GM10847 (cell line): ENCODE measurements around the gene LAMA5.

ENCODE experiments used
- POLR2A ChIP-seq: IDR thresholded peaks from 2 replicates; pipeline ENCODE4 v1.6.1; 2011; ENCODE audit not compliant: insufficient read length; ENCODE audit errors: extremely low read depth

The LAMA5 gene

DNA sequence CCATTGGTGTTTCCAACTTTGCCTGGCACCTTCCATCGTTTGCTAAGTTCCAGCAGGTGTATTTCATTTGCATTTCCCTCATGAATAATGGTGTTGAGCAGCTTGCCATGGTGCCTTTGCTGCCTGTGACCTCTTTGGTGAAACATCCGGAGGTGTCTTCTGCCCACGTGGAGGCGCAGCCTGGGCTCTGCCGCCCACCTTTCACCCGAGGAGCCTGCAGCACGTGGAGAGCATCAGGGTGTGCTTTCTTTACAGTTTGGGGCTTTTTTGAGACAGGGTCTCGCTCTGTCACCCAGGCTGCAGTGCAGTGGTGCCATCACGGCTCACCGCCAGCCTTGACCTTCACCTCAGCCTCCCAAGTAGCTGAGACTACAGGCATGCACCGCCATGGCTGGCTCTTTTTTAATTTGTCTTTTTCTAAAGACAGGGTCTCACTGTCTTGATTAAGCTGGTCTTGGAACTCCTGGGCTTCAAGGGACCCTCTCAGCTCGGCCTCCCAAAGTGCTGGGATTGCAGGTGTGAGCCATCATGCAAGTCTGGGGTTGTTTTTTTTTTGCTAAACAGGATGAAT lies 67.4 kb downstream of the LAMA5 start:
- TF ChIP-seq POLR2A = no peak

DNA sequence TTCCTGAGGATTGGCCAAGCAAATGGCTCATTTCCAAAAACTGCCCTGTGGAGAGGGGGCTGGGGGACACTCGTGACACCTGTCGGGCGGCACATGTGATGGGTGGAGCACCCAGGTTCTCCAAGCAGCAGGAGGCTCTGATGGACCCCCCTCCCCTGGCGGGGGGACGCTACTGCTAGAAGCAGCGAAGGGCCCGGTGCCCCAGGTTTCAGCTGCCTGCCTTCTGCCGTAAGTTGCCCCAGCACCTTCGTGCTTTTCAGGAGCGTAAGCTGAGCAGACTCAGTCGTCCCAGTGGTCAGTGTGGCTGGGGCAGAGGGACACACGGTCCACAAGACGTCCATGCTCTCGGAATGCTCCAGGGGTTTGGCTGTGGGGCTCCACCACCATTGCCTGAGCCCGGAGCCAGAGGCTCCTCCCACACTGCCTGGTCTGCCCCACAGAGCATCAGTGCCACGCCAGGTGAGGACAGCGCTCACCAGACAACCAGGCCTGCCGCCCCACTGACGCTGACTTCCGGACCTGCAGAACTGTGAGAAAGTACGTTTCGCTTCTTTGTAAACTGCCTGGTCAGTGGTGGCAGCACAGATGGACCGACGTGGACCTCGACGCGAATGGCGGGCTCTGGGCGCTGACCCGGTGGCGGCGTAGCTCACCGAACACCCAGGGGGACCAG lies 68.4 kb downstream of the LAMA5 start:
- TF ChIP-seq POLR2A = no peak

GRCh38 chr20:62297449-62298227 lies 69.5 kb downstream of the LAMA5 start:
- TF ChIP-seq POLR2A = no peak

GRCh38 chr20:62296724-62297448 lies 70.2 kb downstream of the LAMA5 start:
- TF ChIP-seq POLR2A = no peak

DNA sequence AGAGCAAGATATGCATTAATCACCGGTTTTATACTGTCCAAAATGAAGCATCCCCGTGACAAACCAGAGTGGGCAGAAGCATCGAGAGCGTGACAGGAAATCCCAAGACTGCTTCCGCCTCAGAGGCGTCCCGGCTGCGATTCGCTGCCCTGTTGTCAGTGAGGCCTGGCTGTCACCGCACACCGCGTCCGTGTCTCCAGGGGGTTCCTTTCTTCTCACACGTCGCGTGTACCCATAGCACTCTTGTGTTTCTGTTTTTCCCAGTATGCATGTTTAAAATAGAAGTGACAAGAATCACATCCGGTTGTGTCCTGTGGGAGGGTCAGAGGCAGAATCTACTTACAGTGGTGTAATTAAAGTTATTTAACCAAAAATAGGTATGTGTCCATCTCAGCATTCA lies 72.6 kb downstream of the LAMA5 start:
- TF ChIP-seq POLR2A = no peak

DNA sequence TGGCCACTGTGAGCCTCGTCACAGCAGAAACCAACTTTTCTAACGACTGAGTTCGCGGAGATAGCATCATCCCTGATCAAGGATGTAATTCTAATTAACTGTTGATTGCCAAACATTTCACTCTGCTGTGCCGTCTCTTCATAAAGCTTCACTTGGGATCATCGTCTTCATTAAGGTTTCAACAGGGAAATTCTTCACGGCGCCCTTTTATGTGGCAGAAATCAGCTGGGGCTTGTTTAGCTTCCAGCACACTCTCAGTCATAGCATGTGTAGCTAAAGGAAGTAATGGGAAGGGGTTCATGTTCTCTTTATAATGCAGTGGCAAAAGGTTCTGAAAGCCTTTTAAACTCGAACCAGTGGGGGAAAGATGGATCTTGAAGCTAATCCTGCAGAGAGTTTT lies 73.2 kb downstream of the LAMA5 start:
- TF ChIP-seq POLR2A = no peak

GRCh38 chr20:62293111-62293784 lies 73.9 kb downstream of the LAMA5 start:
- no peak for TF ChIP-seq POLR2A

- no peak for TF ChIP-seq POLR2A
These were observed 75.0 kb downstream of the LAMA5 start for GRCh38 chr20:62292108-62292507.

DNA sequence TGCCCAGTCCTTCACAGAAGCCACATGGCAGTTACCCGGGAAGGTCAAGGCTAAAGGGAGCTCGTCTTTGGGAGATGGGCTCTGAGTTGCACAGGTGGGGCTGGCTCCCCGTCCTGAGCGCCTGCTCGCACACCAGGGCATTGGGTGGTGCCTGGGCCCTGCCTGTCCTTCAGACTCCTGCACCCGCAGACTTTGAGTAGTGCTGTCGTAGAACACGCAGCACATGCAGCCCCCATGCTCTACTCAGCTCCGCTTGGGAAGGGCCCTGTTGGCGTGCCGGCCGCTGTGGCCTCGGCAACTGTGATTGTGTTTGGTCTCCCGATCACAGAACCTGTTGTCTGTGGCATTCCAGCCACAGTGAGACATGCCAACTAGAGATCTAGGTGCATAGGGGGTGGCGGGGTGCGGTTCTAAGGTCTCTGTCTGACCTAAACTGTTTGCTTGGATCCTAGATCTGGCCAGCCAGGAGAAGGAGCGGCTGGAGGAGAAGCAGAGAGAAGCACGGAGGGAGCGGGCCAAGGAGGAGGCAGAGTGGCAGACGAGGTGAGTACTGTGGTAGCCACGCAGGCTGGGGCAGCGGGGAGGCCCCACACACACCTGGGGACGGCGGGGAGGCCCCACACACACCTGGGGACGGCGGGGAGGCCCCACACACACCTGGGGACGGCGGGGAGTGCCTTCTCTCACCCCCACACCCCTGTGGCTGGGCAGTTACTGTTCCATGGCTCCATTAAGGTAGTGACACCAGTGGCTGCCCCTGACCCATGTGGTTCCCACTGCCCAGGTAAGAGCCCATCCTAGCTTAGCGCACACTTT lies 75.7 kb downstream of the LAMA5 start:
- no peak for TF ChIP-seq POLR2A

DNA sequence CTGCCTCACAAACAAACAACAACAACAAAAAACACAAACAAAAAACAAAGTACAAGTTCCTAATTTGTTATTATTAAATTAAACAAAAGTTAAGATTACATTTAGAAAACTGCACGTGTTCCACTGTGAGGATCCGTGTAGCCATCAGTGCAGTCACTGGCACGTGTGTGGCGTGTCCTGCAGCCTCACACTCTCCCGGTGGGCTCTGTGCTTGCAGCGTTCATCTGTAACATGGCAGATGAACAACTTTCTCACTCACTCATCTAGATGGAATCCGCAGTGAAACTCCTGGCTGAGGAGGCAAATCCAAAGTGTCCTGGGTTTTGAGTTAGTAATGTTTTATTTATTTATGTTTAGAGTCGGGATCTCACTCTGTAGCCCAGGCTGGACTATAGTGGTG lies 77.2 kb downstream of the LAMA5 start:
- TF ChIP-seq POLR2A = no peak

DNA sequence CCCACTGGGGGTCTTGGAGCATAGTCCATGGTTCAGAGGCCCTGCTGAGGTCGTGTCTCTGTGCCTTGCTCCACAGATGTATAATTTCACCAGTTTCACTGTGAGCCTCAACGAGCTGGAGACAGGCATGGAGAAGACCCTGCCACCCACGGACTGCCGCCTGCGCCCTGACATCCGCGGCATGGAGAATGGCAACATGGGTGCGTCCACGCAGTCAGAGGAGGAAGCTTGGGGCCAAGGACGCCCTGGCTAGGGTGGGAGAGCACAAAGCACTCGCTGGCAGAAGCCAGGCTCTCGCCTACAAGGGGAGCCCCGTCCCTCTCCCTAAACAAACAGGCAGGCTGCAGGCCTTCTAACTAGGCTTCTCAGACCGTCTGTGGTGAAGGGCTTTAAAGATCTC lies 78.0 kb downstream of the LAMA5 start:
- TF ChIP-seq POLR2A = no peak

DNA sequence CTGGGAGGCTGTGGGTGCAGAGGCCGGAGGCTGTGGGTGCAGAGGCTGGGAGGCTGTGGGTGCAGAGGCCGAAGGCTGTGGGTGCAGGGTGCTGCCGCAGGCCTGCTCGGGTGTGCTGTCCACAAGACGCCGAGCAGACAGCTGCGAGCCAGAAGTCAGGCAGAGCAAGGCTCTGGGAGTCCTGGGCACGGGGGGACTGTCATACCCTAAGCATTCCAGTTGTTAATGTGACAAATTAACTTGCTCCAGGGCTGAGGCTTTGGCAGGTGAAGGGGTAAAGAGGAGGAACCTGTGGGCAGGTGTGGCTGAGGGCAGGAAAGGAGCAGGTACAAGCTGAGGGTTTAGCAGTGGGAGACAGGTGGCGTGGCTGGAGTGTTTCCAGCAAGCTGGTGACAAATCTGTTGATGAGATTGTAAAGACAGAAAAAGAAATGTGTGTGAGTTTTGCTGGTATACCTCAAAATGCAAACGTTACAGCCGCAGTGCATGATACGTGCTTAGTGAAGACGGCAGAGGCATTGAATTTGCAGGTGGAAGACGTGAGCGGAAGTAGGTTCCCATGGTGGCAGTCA lies 78.5 kb downstream of the LAMA5 start:
- TF ChIP-seq POLR2A = no peak

- TF ChIP-seq POLR2A = no peak
These were observed 79.2 kb downstream of the LAMA5 start for GRCh38 chr20:62287759-62288534.
